ENCODE results near the gene SPA17. TPM values are rescaled to one million over a fixed set of nuclear protein-coding genes. Genes with fewer than 3 reads are reported as not detected.

SPA17 gene
- total RNA-seq, 4 donors from 2014 or later = 0.88 to 3.6 (median 1.1) TPM; not detected in 1

DNA sequence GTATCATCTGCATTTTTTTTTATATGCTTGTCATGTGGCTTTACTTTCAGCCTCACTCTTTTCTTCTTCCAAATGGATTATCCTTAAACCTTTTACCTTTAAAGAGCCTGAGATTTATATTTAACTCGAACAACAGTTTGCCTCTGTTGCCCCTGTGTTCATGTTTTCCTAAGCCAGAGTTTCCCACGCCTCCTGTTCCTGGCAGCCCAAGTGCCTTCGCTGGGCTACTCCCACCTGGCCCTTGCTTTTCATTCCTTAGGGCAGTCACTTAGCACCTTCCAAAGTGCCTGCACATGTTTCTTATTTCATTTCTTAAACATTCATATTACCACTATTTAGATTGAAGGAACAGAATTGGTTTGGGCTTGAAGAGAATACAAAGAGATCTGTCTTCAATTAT is 37.8 kb upstream of the SPA17 start:
- no peak for DNase-seq
- Histone ChIP-seq H3K9me3 (no peaks in the 10 kb centered on the region), H3K36me3 (peaks cover 0 to 80% (median 0%) of the 10 kb centered on the region in 3 donors), H3K4me3 (no peak overlapping the region), H3K27ac (no peak overlapping the region), H3K27me3 (no peaks in the 10 kb centered on the region), H3K4me1 (no peaks in the 10 kb centered on the region)
- TF ChIP-seq CTCF (IDR thresholded peaks at IDR 0.05) = no peak
- no peak for TF ChIP-seq POLR2A (IDR thresholded peaks at IDR 0.05)

GRCh38 chr11:124638500-124638899 is 35.2 kb upstream of the SPA17 start:
- Histone ChIP-seq H3K4me3 (no peak overlapping the region), H3K4me1 (no peaks in the 10 kb centered on the region), H3K27ac (no peak overlapping the region), H3K36me3 (peaks cover 0 to 54% (median 0%) of the 10 kb centered on the region in 3 donors), H3K9me3 (no peaks in the 10 kb centered on the region), H3K27me3 (no peaks in the 10 kb centered on the region)
- DNase-seq = no peak
- no peak for TF ChIP-seq POLR2A (IDR thresholded peaks at IDR 0.05)
- no peak for TF ChIP-seq CTCF (IDR thresholded peaks at IDR 0.05)

DNA sequence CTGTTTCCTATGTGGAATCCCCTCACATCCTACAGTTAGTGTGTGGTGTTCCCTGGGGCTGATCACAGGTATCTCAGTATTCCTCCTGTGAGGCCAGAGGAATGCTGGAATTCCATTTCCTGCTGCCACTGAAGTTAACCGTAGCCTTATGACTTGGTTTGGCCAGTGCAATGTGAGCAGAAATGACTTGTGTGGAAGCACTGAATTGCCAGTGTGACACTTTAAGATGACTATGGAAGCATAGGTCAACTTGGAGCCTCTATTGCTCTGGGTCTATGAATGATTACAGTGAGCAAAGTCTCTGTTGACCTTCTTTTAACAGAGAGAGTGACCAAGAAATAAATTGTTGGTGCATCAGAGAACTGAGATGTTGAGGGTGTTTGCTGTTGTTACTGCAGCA is 34.5 kb upstream of the SPA17 start:
- DNase-seq = no peak
- no peak overlapping the region for H3K27ac ChIP-seq
- TF ChIP-seq POLR2A (IDR thresholded peaks at IDR 0.05) = no peak
- TF ChIP-seq CTCF (IDR thresholded peaks at IDR 0.05) = no peak

GRCh38 chr11:124640666-124641065 is 33.0 kb upstream of the SPA17 start:
- Histone ChIP-seq H3K4me3 (no peak overlapping the region), H3K9me3 (no peaks in the 10 kb centered on the region), H3K27ac (no peak overlapping the region), H3K36me3 (peaks cover 0 to 33% (median 0%) of the 10 kb centered on the region in 3 donors), H3K27me3 (no peaks in the 10 kb centered on the region), H3K4me1 (no peaks in the 10 kb centered on the region)
- no peak for TF ChIP-seq POLR2A (IDR thresholded peaks at IDR 0.05)
- no peak for TF ChIP-seq CTCF (IDR thresholded peaks at IDR 0.05)
- no peak for DNase-seq

More for the DNA sequence above, 34.5 kb upstream of the SPA17 start:
- Histone ChIP-seq H3K27me3 (no peaks in the 10 kb centered on the region), H3K4me3 (no peak overlapping the region), H3K9me3 (no peaks in the 10 kb centered on the region), H3K4me1 (no peaks in the 10 kb centered on the region), H3K36me3 (peaks cover 0 to 47% (median 0%) of the 10 kb centered on the region in 3 donors)

GRCh38 chr11:124642628-124643027 is 31.1 kb upstream of the SPA17 start:
- Histone ChIP-seq H3K27me3 (no peaks in the 10 kb centered on the region), H3K9me3 (no peaks in the 10 kb centered on the region), H3K27ac (no peak overlapping the region), H3K4me3 (no peak overlapping the region), H3K36me3 (peaks cover 0 to 20% (median 0%) of the 10 kb centered on the region in 3 donors), H3K4me1 (no peaks in the 10 kb centered on the region)
- TF ChIP-seq POLR2A (IDR thresholded peaks at IDR 0.05) = no peak
- TF ChIP-seq CTCF (IDR thresholded peaks at IDR 0.05) = no peak
- no peak for DNase-seq

DNA sequence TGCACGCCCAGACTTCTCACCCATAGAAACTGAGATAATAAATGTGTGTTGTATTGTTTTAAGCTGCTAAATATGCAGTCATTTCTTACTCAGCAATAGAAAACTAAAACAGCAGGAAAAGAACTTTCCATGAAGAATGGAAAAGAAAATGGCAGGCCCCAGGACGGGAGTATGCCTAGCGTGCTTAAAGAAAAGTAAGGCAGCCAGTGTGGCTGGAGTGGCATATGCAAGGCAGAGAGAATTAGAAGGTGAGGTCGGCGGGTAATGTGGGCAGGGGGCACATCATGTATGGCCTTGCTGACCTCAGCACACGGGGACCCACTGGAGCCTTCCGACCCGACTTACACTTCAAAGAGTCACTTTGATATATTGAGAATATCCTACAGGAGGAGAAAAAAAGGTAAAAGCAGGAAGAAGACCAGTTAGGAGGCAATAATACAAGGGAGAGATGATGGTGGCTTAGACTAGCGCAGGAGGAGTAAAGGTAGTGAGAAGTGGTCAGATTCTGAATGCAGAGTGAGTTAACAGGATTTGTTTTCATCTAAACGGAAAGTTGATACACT is 30.6 kb upstream of the SPA17 start:
- H3K36me3 ChIP-seq = peaks cover 0 to 15% (median 0%) of the 10 kb centered on the region in 3 donors
- H3K4me1 ChIP-seq = no peaks in the 10 kb centered on the region
- H3K4me3 ChIP-seq = no peak overlapping the region
- no peaks in the 10 kb centered on the region for H3K27me3 ChIP-seq
- TF ChIP-seq CTCF (IDR thresholded peaks at IDR 0.05) (no peak), POLR2A (IDR thresholded peaks at IDR 0.05) (no peak)
- H3K27ac ChIP-seq = no peak overlapping the region
- no peaks in the 10 kb centered on the region for H3K9me3 ChIP-seq
- no peak for DNase-seq
